ENCODE results near the gene MCCD1.

DNA sequence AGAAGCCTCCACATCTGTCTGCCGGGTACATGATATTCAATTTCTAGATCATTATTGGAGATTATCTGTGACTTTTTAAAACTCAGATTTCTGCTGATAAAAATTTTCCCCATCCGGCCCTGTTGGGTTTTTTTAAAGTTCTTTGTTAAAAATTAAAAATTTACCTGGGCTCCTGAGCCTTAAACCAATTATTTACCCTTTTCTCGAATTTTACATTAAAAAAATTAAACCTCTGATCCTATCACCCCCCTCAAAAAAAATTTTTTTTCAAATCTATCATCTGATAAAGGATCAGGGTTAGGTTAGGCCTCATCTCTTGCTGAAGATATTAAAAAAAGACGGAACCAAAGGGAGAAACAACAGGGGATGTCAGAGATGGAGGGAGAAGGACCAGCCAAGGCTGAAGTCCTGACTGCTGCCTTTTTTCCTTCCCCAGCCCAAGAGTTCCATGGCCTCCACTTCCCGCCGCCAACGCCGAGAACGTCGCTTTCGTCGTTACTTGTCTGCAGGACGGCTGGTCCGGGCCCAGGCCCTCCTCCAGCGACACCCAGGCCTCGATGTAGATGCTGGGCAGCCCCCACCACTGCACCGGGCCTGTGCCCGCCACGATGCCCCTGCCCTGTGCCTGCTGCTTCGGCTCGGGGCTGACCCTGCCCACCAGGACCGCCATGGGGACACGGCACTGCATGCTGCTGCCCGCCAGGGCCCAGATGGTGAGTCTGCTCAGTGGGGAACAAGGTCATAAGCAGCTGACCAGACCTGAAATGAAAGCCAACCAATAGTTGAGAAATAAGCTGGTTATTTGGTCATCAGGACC is 19.2 kb downstream of the MCCD1 start:
- TF ChIP-seq POLR2AphosphoS5 (IDR thresholded peaks at IDR 0.05) (no peak), POLR2A (IDR thresholded peaks at IDR 0.05) (no peak), EP300 (IDR thresholded peaks at IDR 0.05) (no peak)
- TF ChIP-seq, protein P1, sequence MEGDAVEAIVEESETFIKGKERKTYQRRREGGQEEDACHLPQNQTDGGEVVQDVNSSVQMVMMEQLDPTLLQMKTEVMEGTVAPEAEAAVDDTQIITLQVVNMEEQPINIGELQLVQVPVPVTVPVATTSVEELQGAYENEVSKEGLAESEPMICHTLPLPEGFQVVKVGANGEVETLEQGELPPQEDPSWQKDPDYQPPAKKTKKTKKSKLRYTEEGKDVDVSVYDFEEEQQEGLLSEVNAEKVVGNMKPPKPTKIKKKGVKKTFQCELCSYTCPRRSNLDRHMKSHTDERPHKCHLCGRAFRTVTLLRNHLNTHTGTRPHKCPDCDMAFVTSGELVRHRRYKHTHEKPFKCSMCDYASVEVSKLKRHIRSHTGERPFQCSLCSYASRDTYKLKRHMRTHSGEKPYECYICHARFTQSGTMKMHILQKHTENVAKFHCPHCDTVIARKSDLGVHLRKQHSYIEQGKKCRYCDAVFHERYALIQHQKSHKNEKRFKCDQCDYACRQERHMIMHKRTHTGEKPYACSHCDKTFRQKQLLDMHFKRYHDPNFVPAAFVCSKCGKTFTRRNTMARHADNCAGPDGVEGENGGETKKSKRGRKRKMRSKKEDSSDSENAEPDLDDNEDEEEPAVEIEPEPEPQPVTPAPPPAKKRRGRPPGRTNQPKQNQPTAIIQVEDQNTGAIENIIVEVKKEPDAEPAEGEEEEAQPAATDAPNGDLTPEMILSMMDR (IDR thresholded peaks at IDR 0.05): no peak

Data from suprapubic skin (tissue), 4 donors.